DOHH2 (cell line): Measurements from ENCODE around the gene SUN2.

Experiments
- H3F3A ChIP-seq: fragments of 200-600 bp; sonication (generic), shearing (Covaris generic); 2 replicates; pipeline ENCODE4 v1.6.0; 2016; ENCODE audit warnings: antibody characterized with exemption, mild to moderate bottlenecking; ENCODE audit not compliant: control insufficient read depth, insufficient read depth
- H3K27ac ChIP-seq: fragments of 200-600 bp; sonication (generic); 2 replicates; pipeline ENCODE4 v1.5.1; 2014; ENCODE audit warnings: low read depth, mild to moderate bottlenecking, low read length, moderate library complexity
- H3K27me3 ChIP-seq: fragments of 200-600 bp; sonication (generic); 2 replicates; pipeline ENCODE4 v1.6.1; 2014; ENCODE audit warnings: mild to moderate bottlenecking, low read length, mixed read lengths; ENCODE audit not compliant: control insufficient read depth
- H3K36me3 ChIP-seq: fragments of 200-600 bp; sonication (generic); 2 replicates; pipeline ENCODE4 v1.6.1; 2014; ENCODE audit warnings: mild to moderate bottlenecking, low read length, moderate library complexity, mixed read lengths; ENCODE audit not compliant: control insufficient read depth
- H3K4me1 ChIP-seq: fragments of 200-600 bp; sonication (generic); 2 replicates; pipeline ENCODE4 v1.6.1; 2014; ENCODE audit warnings: mild to moderate bottlenecking, low read length, mixed read lengths; ENCODE audit not compliant: control insufficient read depth
- H3K4me2 ChIP-seq: fragments of 200-600 bp; sonication (generic); 2 replicates; pipeline ENCODE4 v1.6.0; 2014; ENCODE audit warnings: mild to moderate bottlenecking, low read length, moderate library complexity
- H3K4me3 ChIP-seq: fragments of 200-600 bp; sonication (generic); 2 replicates; pipeline ENCODE4 v1.5.1; 2014; ENCODE audit warnings: mild to moderate bottlenecking, low read length, mixed read lengths
- H3K79me2 ChIP-seq: fragments of 200-600 bp; sonication (generic); 2 replicates; pipeline ENCODE4 v1.6.1; 2014; ENCODE audit warnings: mild to moderate bottlenecking, low read length, mixed read lengths; ENCODE audit not compliant: control insufficient read depth
- H3K9me2 ChIP-seq: fragments of 200-600 bp; sonication (generic); replicated peaks from 2 replicates; pipeline ENCODE4 v1.6.1; 2014; ENCODE audit warnings: mild to moderate bottlenecking, low read length, mixed read lengths; ENCODE audit not compliant: control insufficient read depth
- H3K9me3 ChIP-seq: fragments of 200-600 bp; sonication (generic); 2 replicates; pipeline ENCODE4 v1.6.1; 2014; ENCODE audit warnings: antibody characterized with exemption, low read length, mixed read lengths; ENCODE audit not compliant: control insufficient read depth, insufficient read depth
- H4K20me1 ChIP-seq: fragments of 200-600 bp; sonication (generic); 2 replicates; pipeline ENCODE4 v1.6.0; 2014; ENCODE audit warnings: low read depth, mild to moderate bottlenecking, antibody characterized with exemption, low read length, moderate library complexity; ENCODE audit not compliant: control insufficient read depth, insufficient read depth
- CTCF ChIP-seq: fragments of 200-600 bp; sonication (generic); IDR thresholded peaks from one replicate; pipeline ENCODE4 v1.5.1; 2014; ENCODE audit warnings: antibody characterized with exemption, mild to moderate bottlenecking, low read depth, low read length; ENCODE audit not compliant: poor library complexity, severe bottlenecking
- EZH2phosphoT487 ChIP-seq: fragments of 200-600 bp; sonication (generic); IDR thresholded peaks from 2 replicates; pipeline ENCODE4 v1.6.1; 2017; ENCODE audit warnings: borderline replicate concordance, mild to moderate bottlenecking, antibody characterized with exemption, low read length, moderate library complexity, mixed read lengths

Gene SUN2

GRCh38 chr22:38742176-38742942 lies 13.4 kb downstream of the SUN2 start:
- Histone ChIP-seq H3K27me3 (no peaks in the 10 kb centered on the region), H3K36me3 (peaks cover 88% of the 10 kb centered on the region), H4K20me1 (no peaks in the 10 kb centered on the region), H3K4me2 (no peak overlapping the region), H3K79me2 (no peaks in the 10 kb centered on the region), H3F3A (0 out of 2 replicates have a peak, but pooled peaks cover 2% of the 10 kb centered on the region), H3K4me1 (no peaks in the 10 kb centered on the region), H3K9me3 (no peaks in the 10 kb centered on the region), H3K27ac (no peak overlapping the region), H3K4me3 (no peak overlapping the region), H3K9me2 (no peaks in the 10 kb centered on the region)
- TF ChIP-seq CTCF, result no peak
- no peak for TF ChIP-seq EZH2phosphoT487

- Histone ChIP-seq H3K79me2 (no peaks in the 10 kb centered on the region), H3K4me2 (no peak overlapping the region), H3K36me3 (peaks cover 95% of the 10 kb centered on the region), H4K20me1 (no peaks in the 10 kb centered on the region), H3K4me1 (no peaks in the 10 kb centered on the region), H3K27me3 (no peaks in the 10 kb centered on the region), H3K9me2 (no peaks in the 10 kb centered on the region), H3K27ac (no peak overlapping the region), H3K4me3 (no peak overlapping the region), H3K9me3 (no peaks in the 10 kb centered on the region), H3F3A (no peaks in the 10 kb centered on the region)
- TF ChIP-seq CTCF (no peak), EZH2phosphoT487 (no peak)
These were observed 14.2 kb downstream of the SUN2 start for GRCh38 chr22:38741576-38741975.

- Histone ChIP-seq H3K36me3 (peaks cover 95% of the 10 kb centered on the region), H3K9me2 (no peaks in the 10 kb centered on the region), H3K27ac (no peak overlapping the region), H3K4me2 (no peak overlapping the region), H3K4me3 (no peak overlapping the region), H3K27me3 (no peaks in the 10 kb centered on the region), H3F3A (no peaks in the 10 kb centered on the region), H3K9me3 (no peaks in the 10 kb centered on the region), H4K20me1 (no peaks in the 10 kb centered on the region), H3K4me1 (no peaks in the 10 kb centered on the region), H3K79me2 (no peaks in the 10 kb centered on the region)
- TF ChIP-seq EZH2phosphoT487, result no peak
- TF ChIP-seq CTCF, result no peak
These were observed 14.6 kb downstream of the SUN2 start for GRCh38 chr22:38741166-38741565.
